HCT116 (cell line): Measurements from ENCODE around the gene ACAN. TPM values are rescaled to one million over a fixed set of nuclear protein-coding genes. Genes with fewer than 3 reads are reported as not detected.

ENCODE experiments used
- ATAC-seq: fragments of 200-7000 bp; cut with Tn5 transposase; 2 replicates; pipeline ENCODE4 v1.9.1; 2020; ENCODE audit warnings: mild to moderate bottlenecking, moderate library complexity
- BruUV-seq: library from RNA; stranded (reverse); fragments of 400-500 nt; replicated peaks from 2 replicates; lab custom pipeline; 2021; lab: Mats Ljungman, UMichigan
- CTCF ChIA-PET: fragments of 300-600 bp; sonication (Branson Sonifier 250); formaldehyde crosslinking; loops from one replicate; lab custom pipeline; 2021; ENCODE audit warnings: antibody characterized with exemption; lab: Charles Lee
- POLR2A ChIA-PET: fragments of 300-600, 350-600 bp; sonication (Branson Sonifier 250); formaldehyde crosslinking; loops from one replicate; lab custom pipeline; 2021; ENCODE audit warnings: antibody characterized with exemption; lab: Charles Lee
- RAD21 ChIA-PET, 2 experiments: fragments of 300-600 bp; sonication (Branson Sonifier 250); formaldehyde crosslinking; loops; one replicate each; lab custom pipeline; 2023; ENCODE audit warnings: low total read pairs in 2 of 2; ENCODE audit not compliant: uncharacterized antibody in 2 of 2, unreplicated experiment in 2 of 2, low non-redundant PET in 1 of 2; lab: Charles Lee
- DNase-seq: peaks from one replicate; pipeline ENCODE4 v3.0.0-alpha.2; 2010; ENCODE audit warnings: low read depth, low spot score
- H2AFZ ChIP-seq: fragments of 200-600 bp; shearing (Covaris generic), sonication (generic); 2 replicates; pipeline ENCODE4 v1.6.1; 2017; ENCODE audit warnings: low read depth, mixed run types, mixed read lengths, antibody characterized with exemption, low read length; ENCODE audit not compliant: poor library complexity, severe bottlenecking
- H3K27ac ChIP-seq: 2 replicates; pipeline ENCODE4 v1.5.1; 2012; ENCODE audit warnings: low read depth, low read length
- H3K27me3 ChIP-seq: fragments of 200-600 bp; sonication (generic); 2 replicates; pipeline ENCODE4 v1.6.1; 2016; ENCODE audit warnings: mixed run types, low read length, mixed read lengths; ENCODE audit not compliant: insufficient read depth
- H3K36me3 ChIP-seq, 2 experiments: fragments of 200-500 bp in 1 of 2; fragments of 200-600 bp in 1 of 2; sonication (Bioruptor generic) in 1 of 2; sonication (generic) in 1 of 2; 2 replicates each; pipeline versions ENCODE4 v1.5.1 to v1.6.1; 2014 to 2016; ENCODE audit warnings: low read length in 2 of 2, inconsistent platforms in 1 of 2, mixed read lengths in 1 of 2, mixed run types in 1 of 2; ENCODE audit not compliant: insufficient read depth in 2 of 2, control insufficient read depth in 1 of 2
- H3K4me1 ChIP-seq, 2 experiments: fragments of 200-600 bp in 1 of 2; sonication (generic) in 1 of 2; 2 replicates each; pipeline versions ENCODE4 v1.5.1 to v1.6.1; 2012 to 2017; ENCODE audit warnings: low read length in 2 of 2, inconsistent platforms in 1 of 2, mild to moderate bottlenecking in 1 of 2, mixed read lengths in 1 of 2, mixed run types in 1 of 2, moderate library complexity in 1 of 2; ENCODE audit not compliant: insufficient read depth in 2 of 2, control insufficient read depth in 1 of 2
- H3K4me2 ChIP-seq: fragments of 200-600 bp; sonication (generic); 2 replicates; pipeline ENCODE4 v1.6.1; 2017; ENCODE audit warnings: mixed run types, low read length, mixed read lengths
- H3K4me3 ChIP-seq, 2 experiments: fragments of 200-600 bp in 1 of 2; sonication (generic) in 1 of 2; replicated peaks in 1 of 2; 2 replicates each; pipeline ENCODE4 v1.5.1; 2011 to 2016; ENCODE audit warnings: low read length in 2 of 2, control low read depth in 1 of 2, low read depth in 1 of 2, mild to moderate bottlenecking in 1 of 2, mixed read lengths in 1 of 2, mixed run types in 1 of 2
- H3K79me2 ChIP-seq: fragments of 200-600 bp; sonication (generic); 2 replicates; pipeline ENCODE4 v1.6.1; 2017; ENCODE audit warnings: mild to moderate bottlenecking, mixed run types, low read length, moderate library complexity, mixed read lengths; ENCODE audit not compliant: insufficient read depth
- H3K9ac ChIP-seq: fragments of 200-600 bp; sonication (generic); 2 replicates; pipeline ENCODE4 v1.6.1; 2016; ENCODE audit warnings: low read length, mixed read lengths
- H3K9me2 ChIP-seq: fragments of 200-600 bp; sonication (generic), shearing (Covaris generic); 2 replicates; pipeline ENCODE4 v1.6.1; 2017; ENCODE audit warnings: mixed run types, mild to moderate bottlenecking, moderate library complexity; ENCODE audit not compliant: insufficient read depth
- H3K9me3 ChIP-seq, 2 experiments: fragments of 200-500 bp in 1 of 2; fragments of 200-600 bp in 1 of 2; sonication (Bioruptor generic) in 1 of 2; sonication (generic) in 1 of 2; 2 replicates each; pipeline ENCODE4 v1.6.1; 2014 to 2017; ENCODE audit warnings: low read length in 2 of 2, mixed read lengths in 2 of 2, inconsistent platforms in 1 of 2, low read depth in 1 of 2, mild to moderate bottlenecking in 1 of 2, mixed run types in 1 of 2, moderate library complexity in 1 of 2; ENCODE audit not compliant: control insufficient read depth in 1 of 2, insufficient read depth in 1 of 2
- H4K20me1 ChIP-seq: fragments of 200-600 bp; sonication (generic), shearing (Covaris generic); 2 replicates; pipeline ENCODE4 v1.6.1; 2017; ENCODE audit warnings: mixed run types, mild to moderate bottlenecking, moderate library complexity; ENCODE audit not compliant: insufficient read depth
- EGR1 ChIP-seq: IDR thresholded peaks from 2 replicates; pipeline ENCODE4 v1.6.1; 2012; ENCODE audit warnings: low read depth
- MAX ChIP-seq: IDR thresholded peaks from 2 replicates; pipeline ENCODE4 v1.6.1; 2012
- REST ChIP-seq: IDR thresholded peaks from 2 replicates; pipeline ENCODE4 v1.6.1; 2012; ENCODE audit warnings: low read depth
- intact Hi-C: fragments of 100-400 bp; cut with micrococcal nuclease; formaldehyde crosslinking; loops from 2 replicates; pipeline ENCODE4 v1.10.0; 2022
- total RNA-seq: library from RNA; stranded (reverse); gene quantifications from one replicate; pipeline ENCODE4 v1.2.1, GENCODE V29; 2021; ENCODE audit not compliant: unreplicated experiment

Gene ACAN
- total RNA-seq, 1 experiment from 2014 or later, result not detected

- H3K9me2 ChIP-seq, result no peaks in the 10 kb centered on the region
- no peaks in the 10 kb centered on the region for H3K36me3 ChIP-seq
- no peak for ATAC-seq
- H3K9ac ChIP-seq, result no peak overlapping the region
- intact Hi-C loops, result loop anchor here (5.0 kb wide), 1 partner anchor 236 kb away; no protein-coding TSS in a partner anchor
- no peaks in the 10 kb centered on the region for H4K20me1 ChIP-seq
- H3K4me2 ChIP-seq, result no peak overlapping the region
- no peak overlapping the region for H2AFZ ChIP-seq
- H3K9me3 ChIP-seq, result no peaks in the 10 kb centered on the region
- no peak overlapping the region for H3K27ac ChIP-seq
- TF ChIP-seq EGR1 (no peak), REST (no peak), MAX (no peak)
- no peaks in the 10 kb centered on the region for H3K27me3 ChIP-seq
- ChIA-PET RAD21 (no interaction called here), POLR2A (no interaction called here), CTCF (interaction anchor here (1.0 to 2.5 kb wide), 4 partner anchors 13 to 286 kb away, joined by 3 to 9 read pairs (median 3); no protein-coding TSS in a partner anchor)
- H3K79me2 ChIP-seq, result no peaks in the 10 kb centered on the region
- no peak overlapping the region for H3K4me3 ChIP-seq
- no TSS peak for BruUV-seq
- peaks cover 7 to 22% of the 10 kb centered on the region in 2 experiments for H3K4me1 ChIP-seq
- no peak for DNase-seq
These were observed 88.5 kb downstream of the ACAN start for GRCh38 chr15:88891540-88892254.
